GM19351 (cell line): Measurements from ENCODE around the gene SPSB1.
"Not testable (repeated sequence)": the region's sequence is repeated elsewhere in the genome, so short reads cannot be mapped to it uniquely, and the experiment has no call there.

ENCODE experiments used
- ATAC-seq: cut with Tn5 transposase; IDR thresholded peaks from one replicate; pipeline ENCODE4 v1.9.1; 2021; ENCODE audit warnings: mild to moderate bottlenecking, moderate library complexity; ENCODE audit not compliant: unreplicated experiment

Gene SPSB1

GRCh38 chr1:9299571-9300541 is 7.2 kb downstream of the SPSB1 start:
- ATAC-seq = not testable (repeated sequence)

DNA sequence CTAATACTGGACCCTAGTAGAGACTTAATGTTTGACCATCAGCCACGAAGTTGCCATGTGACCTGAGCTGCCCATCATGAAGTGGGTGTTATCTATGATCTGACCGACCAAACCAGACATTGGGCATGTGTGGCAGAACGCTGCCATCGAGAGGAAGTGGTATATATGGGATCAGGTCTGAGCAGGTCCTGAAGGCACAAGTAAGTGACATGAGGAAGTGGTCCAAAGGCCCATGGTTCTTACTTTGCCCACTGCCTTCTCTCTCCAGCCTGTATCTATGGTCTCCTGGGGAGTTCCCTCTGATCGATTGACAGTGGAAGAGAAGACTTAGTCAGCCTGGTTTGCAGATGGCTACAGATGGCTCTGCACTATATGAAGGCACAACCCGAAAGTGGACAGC is 7.9 kb downstream of the SPSB1 start:
- ATAC-seq = no peak

DNA sequence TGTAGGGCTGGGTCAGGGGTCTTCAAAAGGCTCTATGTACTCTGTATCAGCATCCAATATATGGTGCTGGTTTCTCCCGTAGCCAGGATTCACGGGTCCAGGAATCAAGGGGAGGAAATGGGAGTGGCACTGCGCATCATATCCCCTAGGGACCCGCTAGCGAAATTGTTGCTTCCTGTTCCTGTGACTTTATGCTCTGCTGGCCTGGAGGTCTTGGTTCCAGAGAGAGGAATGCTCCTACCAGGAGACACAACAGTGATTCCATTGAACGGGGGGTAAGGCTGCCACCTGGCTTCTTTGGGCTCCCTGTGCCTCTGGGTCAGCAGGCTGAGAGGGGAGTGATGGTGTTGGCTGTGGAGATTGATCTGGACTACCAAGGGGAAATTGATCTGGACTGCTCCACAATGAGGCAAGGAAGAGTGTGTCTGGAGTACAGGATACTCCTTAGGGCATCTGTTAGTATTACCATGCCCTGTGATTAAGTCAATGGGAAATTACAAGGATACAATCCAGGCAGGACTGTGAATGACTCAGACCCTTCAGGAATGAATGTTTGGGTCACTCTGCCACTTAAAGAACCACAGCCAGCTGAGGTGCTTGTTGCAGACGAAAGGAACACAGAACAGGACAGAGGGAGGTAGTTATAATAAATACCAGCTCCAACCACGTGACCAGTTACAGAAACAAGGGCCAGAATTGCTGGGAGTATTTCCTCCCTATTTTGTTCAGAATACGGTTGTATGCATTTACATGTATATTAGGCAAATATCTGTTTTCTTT is 10.2 kb downstream of the SPSB1 start:
- ATAC-seq = no peak

GRCh38 chr1:9303916-9304315 is 11.2 kb downstream of the SPSB1 start:
- ATAC-seq = no peak

DNA sequence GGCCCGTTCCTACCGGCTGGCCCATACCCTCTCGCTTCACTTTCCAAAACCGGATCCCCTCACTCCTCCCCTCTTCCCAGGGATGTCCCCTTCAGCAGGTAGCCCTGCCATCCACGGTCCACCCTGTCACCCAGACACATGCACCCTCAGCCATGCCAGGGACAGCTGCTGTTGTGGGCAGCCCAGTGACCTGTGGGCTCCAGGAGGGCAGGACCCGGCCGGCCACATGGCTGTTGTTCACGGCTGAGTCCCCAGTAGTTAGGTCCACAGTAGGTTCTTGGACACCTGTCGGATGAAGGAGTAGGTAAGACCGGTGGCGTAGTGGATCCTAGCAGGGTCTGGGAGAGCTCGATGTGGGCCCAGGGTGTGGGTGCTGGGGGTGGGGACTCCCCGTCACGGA is 12.5 kb downstream of the SPSB1 start:
- ATAC-seq = no peak

DNA sequence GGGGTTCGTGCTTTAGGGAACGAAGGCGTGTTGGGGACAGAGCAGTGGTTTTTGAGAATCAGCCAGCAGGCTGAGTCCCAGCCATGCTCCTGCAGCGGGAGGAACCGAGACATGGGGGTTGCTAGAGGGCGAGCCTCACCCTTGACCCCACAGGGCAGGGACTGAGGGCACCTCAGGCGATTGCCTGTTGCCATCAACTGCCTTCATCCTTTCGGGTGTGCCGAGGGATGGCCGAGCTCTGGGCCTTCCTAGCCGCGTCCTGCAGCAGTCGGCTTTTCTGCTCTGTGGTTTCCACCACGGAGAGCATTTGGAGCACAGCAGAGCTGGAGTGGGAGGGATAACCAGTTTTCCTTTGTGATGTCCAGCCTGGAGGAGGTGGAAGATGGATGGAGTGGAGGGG is 13.3 kb downstream of the SPSB1 start:
- ATAC-seq = no peak

- ATAC-seq = no peak
These were observed 14.6 kb downstream of the SPSB1 start for GRCh38 chr1:9307303-9307702.

GRCh38 chr1:9308236-9308785 is 15.6 kb downstream of the SPSB1 start:
- ATAC-seq = no peak

DNA sequence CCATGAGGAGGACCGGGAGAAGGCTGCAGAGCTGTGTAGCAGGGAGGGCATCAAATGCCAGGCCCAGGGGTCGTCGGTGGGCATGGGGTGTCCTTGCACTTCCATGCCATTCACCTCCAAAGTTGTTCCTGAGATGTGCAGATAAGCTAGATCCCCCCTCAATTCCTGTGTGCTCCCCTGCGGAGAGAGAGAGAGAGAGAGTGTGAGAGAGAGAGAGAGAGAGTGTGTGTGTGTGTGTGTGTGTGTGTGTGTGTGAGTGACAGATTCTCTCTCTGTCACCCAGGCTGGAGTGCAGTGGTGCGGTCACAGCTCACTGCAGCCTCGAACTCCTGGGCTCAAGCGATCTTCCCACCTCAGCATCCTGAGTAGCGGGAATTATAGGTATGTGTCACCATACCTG is 16.4 kb downstream of the SPSB1 start:
- no peak for ATAC-seq

DNA sequence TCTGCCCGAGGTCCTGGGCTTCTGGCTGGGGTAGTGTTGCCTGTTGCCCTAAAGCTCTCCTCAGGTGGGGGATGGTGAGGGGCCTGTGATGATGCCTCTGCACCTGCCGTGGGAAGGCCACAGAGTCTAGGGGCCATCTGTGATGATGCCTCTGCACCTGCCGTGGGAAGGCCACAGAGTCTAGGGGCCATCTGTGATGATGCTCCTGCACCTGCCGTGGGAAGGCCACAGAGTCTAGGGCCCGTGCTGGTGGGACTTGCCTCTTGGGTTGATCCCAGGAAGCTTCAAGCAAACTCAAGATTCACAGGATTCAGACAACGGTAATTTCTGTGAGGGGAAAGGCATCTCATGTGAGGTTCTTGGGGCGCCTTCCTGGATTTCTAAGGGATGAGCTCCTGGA is 17.3 kb downstream of the SPSB1 start:
- ATAC-seq = no peak

DNA sequence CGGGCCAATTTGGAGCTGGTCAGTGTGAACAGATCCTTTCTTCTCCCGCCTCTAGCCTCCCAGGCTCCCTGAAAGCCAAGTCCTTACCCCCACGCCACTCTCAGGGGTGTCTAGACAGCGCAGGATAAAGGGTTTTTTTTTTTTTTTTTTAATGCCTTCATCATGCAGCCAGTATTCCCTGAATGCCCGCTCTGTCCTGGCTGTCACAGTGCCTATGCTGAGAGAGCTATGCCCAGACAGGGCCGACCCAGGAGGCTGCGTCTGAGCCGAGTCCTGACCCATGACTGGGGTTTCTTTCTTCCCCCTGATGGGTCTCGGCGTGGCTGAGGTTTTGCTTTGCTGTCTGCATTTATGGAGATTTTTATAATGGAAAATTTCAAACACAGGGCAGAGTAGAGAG is 18.3 kb downstream of the SPSB1 start:
- ATAC-seq = no peak

GRCh38 chr1:9311479-9311878 is 18.8 kb downstream of the SPSB1 start:
- ATAC-seq = no peak

- no peak for ATAC-seq
These were observed 19.6 kb downstream of the SPSB1 start for GRCh38 chr1:9312168-9312720.

DNA sequence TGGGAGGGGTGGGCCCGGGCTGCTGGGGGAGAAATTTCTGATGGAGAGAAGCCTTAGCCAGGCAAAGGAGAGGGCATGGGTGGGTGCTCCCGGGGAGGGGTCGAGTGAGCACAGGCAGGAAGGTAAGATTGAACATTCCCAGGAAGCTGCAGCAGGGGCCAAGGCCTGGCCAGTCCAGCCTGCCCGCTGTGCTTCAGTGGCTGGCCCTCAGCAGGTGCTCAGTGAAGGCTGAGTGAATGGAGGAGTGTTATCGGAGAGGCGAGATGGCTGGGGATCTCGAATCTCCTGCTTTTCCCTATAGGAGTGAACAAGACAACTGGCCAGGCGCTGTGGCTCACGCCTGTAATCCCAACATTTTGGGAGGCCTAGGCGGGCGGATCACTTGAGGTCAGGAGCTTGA is 20.9 kb downstream of the SPSB1 start:
- ATAC-seq = no peak

GRCh38 chr1:9314111-9314510 is 21.4 kb downstream of the SPSB1 start:
- ATAC-seq = no peak

- ATAC-seq = no peak
These were observed 22.2 kb downstream of the SPSB1 start for GRCh38 chr1:9314711-9315379.

DNA sequence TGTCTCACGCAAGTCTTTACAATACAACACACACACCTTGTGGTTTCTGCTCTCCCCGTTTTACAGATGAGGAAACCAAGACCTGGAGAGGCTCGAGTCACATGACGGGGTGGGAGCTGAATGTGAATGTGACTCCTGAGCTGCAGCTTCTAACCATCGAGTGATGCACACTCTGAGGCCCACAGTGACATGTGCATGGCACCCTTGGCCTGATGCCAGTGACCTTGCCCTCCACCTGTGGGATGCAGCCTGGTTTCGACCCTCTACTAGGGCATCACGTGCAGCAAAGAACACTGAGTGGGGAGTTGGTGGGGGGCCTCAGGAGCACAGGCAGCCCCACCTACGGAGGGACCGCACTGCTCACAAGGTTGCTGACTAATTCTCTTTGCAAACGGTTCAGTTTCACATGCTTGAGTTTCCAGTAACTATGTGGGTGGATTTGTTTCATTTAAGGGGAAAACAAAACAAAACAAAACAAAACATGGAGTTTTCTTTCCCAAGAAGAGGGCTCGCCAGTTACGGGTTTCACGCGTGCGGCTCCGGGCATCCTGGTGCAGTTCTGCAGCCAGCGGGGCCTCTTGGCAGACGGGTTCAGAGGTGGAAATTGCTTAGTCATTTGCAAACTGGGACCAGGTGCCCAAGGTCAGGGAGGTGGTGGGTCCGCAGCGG is 22.9 kb downstream of the SPSB1 start:
- no peak for ATAC-seq

- no peak for ATAC-seq
These were observed 23.4 kb downstream of the SPSB1 start for GRCh38 chr1:9316080-9316444.

DNA sequence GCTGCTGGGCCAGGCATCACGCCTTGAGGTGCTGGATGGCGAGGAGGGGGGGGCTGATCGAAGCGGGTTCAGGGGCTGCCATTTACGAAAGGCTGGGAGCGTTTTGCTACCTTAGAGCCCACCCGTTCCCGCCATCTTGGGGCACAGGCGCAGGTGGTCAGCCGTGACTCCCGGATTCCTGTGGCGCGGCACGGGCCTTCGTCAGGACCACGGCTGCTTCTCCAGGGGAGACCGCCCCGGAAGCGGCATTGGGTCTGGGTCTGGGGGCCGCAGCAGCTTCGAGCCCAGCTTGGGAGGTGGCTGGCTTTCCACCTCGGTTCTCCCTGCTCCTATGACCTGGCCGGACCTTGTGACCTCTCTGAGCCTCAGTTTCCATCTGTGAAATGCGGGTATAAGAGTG is 23.8 kb downstream of the SPSB1 start:
- ATAC-seq = no peak

DNA sequence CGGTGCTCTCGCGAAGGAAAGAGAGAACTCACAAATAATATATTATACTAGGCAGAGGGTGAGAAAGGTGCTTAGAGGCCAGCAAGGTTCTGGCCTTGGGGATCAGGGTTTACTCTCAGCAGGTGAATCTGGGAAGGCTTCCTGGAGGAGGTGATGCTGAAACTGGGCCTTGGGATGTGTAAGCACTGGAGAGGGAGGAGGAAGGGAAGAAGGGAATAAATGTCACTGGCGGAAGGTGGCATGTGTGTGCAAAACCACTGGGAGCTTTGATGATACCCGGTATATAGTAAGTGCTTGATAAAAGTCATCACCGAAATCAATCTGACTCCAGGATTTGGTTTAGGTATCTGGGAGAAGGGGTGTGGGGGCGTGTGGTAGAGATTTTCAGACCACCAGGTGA is 24.4 kb downstream of the SPSB1 start:
- ATAC-seq = no peak
